ENCODE measurements around the gene INCA1. TPM values are rescaled to one million over a fixed set of nuclear protein-coding genes. Genes with fewer than 3 reads are reported as not detected.

Gene INCA1
- polyA plus RNA-seq, 4 donors = 2.1 to 4.9 (median 4.0) TPM

- DNase-seq = no peak
- Histone ChIP-seq H3K36me3 (ENCODE audit: control insufficient read depth in 3 of 3, insufficient read depth in 2 of 3, low read depth in 1 of 3, low read length in 3 of 3) (peaks cover 0 to 44% (median 0%) of the 10 kb centered on the region in 3 donors), H3K27ac (ENCODE audit: low read depth in 1 of 3, low read length in 2 of 3) (no peak overlapping the region), H3K4me1 (ENCODE audit: control insufficient read depth in 3 of 3, insufficient read depth in 2 of 3, low read depth in 1 of 3, low read length in 2 of 3) (peaks cover 0 to 25% (median 4%) of the 10 kb centered on the region in 3 donors), H3K27me3 (ENCODE audit: control insufficient read depth in 3 of 3, insufficient read depth in 3 of 3, low read length in 3 of 3) (no peaks in the 10 kb centered on the region), H3K4me3 (ENCODE audit: low read depth in 1 of 3, low read length in 3 of 3) (no peak overlapping the region), H3K9me3 (ENCODE audit: control insufficient read depth in 2 of 2, insufficient read depth in 1 of 2, low read depth in 1 of 2, low read length in 1 of 2) (no peaks in the 10 kb centered on the region)
- 97 to 99% (median 97%) methylated on average over 15 of the region's 15 CpGs for WGBS, 3 donors
- FAIRE-seq = no peak
Measured at GRCh38 chr17:4965311-4965986, 31.9 kb downstream of the INCA1 start.

DNA sequence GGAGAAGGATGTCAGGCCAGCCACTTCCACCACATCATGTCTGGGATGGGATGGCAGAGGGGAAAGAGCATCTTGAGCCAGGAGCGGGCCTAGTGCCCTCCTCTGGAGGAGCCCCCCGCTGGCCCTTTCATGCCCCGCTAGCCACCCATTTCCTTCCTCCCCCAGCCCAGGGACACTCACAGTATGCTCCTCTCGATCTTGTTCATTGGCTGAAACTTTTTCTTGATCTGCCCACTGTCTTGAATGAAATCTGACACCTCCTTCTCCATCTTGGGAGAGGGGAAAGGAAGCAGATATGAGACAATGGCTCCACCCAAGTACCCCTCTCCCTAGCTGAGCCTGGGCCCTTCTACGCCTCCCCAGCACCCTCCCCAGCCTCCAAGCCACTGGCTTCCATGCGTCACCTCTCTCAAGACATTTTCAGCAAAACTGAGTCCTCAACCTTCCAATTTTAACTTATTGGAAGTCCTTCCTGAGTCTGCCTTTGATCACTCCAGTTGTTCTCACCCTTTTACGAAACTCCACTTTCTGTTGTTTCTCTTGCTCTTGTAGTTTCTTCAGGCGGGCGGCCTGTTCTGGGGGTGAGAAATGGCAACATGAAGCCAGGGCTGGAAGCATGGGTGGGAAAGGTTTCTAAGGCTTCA, 36.9 kb downstream of the INCA1 start:
- Histone ChIP-seq H3K4me3 (ENCODE audit: low read depth in 1 of 3, low read length in 3 of 3) (no peak overlapping the region), H3K4me1 (ENCODE audit: control insufficient read depth in 3 of 3, insufficient read depth in 2 of 3, low read depth in 1 of 3, low read length in 2 of 3) (peaks cover 0 to 11% (median 4%) of the 10 kb centered on the region in 3 donors), H3K36me3 (ENCODE audit: control insufficient read depth in 3 of 3, insufficient read depth in 2 of 3, low read depth in 1 of 3, low read length in 3 of 3) (peaks cover 0 to 51% (median 0%) of the 10 kb centered on the region in 3 donors), H3K27me3 (ENCODE audit: control insufficient read depth in 3 of 3, insufficient read depth in 3 of 3, low read length in 3 of 3) (no peaks in the 10 kb centered on the region), H3K27ac (ENCODE audit: low read depth in 1 of 3, low read length in 2 of 3) (no peak overlapping the region), H3K9me3 (ENCODE audit: control insufficient read depth in 2 of 2, insufficient read depth in 1 of 2, low read depth in 1 of 2, low read length in 1 of 2) (no peaks in the 10 kb centered on the region)
- WGBS, 3 donors = 89 to 97% (median 92%) methylated on average over 9 of the region's 9 CpGs
- FAIRE-seq (no peak), DNase-seq (no peak)

DNA sequence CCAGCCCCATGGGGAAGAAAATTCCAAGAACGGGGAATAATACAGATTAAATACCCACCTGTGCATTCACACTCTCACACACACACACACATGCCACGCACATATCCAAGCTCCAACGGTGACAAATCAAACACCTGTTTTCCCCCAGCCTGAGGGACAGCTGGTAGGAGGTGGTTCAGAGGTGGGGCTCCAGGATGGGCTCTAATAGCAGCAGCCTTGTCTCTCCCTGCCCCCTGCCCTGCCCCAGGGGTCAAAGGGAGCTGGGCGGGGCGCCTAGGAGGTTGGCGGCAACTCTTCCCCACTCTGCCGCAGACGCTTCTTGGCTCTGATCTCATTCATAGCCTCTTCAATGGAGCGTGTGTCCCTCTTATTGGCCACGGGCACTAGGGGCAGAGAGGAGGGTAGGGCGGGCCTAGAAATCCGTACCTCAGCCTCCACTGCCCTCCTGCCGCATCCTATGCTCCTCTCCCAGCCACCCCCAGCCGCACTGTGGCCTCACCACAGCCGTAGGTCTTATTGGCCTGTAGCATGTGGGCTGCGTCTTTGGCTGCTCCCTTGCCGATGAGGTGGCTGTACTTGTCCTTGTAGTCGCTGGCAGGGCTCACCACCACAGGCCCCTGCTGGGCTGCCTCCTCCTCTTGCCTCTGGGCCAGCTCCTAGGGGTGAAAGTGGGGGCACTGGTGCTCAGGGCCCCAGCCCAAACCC, 37.9 kb downstream of the INCA1 start:
- peaks cover 0 to 11% (median 4%) of the 10 kb centered on the region in 3 donors for H3K4me1 ChIP-seq (ENCODE audit: control insufficient read depth in 3 of 3, insufficient read depth in 2 of 3, low read depth in 1 of 3, low read length in 2 of 3)
- no peaks in the 10 kb centered on the region for H3K9me3 ChIP-seq (ENCODE audit: control insufficient read depth in 2 of 2, insufficient read depth in 1 of 2, low read depth in 1 of 2, low read length in 1 of 2)
- no peaks in the 10 kb centered on the region for H3K27me3 ChIP-seq (ENCODE audit: control insufficient read depth in 3 of 3, insufficient read depth in 3 of 3, low read length in 3 of 3)
- DNase-seq (peak; percentile 57 to 77), FAIRE-seq (no peak)
- 32 to 69% (median 45%) methylated on average over 18 of the region's 18 CpGs for WGBS, 3 donors
- H3K27ac ChIP-seq (ENCODE audit: low read depth in 1 of 3, low read length in 2 of 3) = peak overlapping the region; percentile 6 to 53 (median 17)
- H3K4me3 ChIP-seq (ENCODE audit: low read depth in 1 of 3, low read length in 3 of 3) = no peak overlapping the region
- peaks cover 0 to 47% (median 0%) of the 10 kb centered on the region in 3 donors for H3K36me3 ChIP-seq (ENCODE audit: control insufficient read depth in 3 of 3, insufficient read depth in 2 of 3, low read depth in 1 of 3, low read length in 3 of 3)

GRCh38 chr17:4958102-4958501, 39.2 kb downstream of the INCA1 start:
- no peak for FAIRE-seq
- H3K27ac ChIP-seq (ENCODE audit: low read depth in 1 of 3, low read length in 2 of 3) = no peak overlapping the region

DNA sequence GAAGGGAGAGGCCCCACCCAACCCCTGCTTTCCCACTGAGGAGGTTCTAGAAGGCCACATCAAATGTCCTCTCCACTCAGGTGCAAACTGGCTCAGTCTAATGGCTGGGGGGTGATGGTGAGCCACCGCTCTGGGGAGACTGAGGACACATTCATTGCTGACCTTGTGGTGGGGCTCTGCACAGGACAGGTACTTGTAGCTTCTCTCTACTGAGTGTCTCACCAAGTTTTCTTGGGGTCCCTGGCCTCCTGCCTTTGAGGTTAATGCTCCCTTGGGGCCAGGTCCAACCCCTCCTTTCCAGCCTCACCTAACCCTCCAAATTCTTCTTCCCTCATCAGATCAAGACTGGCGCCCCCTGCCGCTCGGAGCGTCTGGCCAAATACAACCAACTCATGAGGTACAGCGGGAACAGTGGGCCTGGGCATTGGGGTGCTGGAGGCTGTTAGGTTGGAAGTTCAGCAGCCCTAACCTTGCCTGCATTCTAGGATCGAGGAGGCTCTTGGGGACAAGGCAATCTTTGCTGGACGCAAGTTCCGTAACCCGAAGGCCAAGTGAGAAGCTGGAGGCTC, 40.7 kb downstream of the INCA1 start:
- H3K27ac ChIP-seq (ENCODE audit: low read depth in 1 of 3, low read length in 2 of 3) = no peak overlapping the region
- no peak for FAIRE-seq
- peaks cover 0 to 14% (median 4%) of the 10 kb centered on the region in 3 donors for H3K4me1 ChIP-seq (ENCODE audit: control insufficient read depth in 3 of 3, insufficient read depth in 2 of 3, low read depth in 1 of 3, low read length in 2 of 3)
- H3K36me3 ChIP-seq (ENCODE audit: control insufficient read depth in 3 of 3, insufficient read depth in 2 of 3, low read depth in 1 of 3, low read length in 3 of 3) = peaks cover 0 to 40% (median 0%) of the 10 kb centered on the region in 3 donors
- H3K4me3 ChIP-seq (ENCODE audit: low read depth in 1 of 3, low read length in 3 of 3) = no peak overlapping the region
- peak in 1 of 2 donors; percentile 27 for DNase-seq
- H3K9me3 ChIP-seq (ENCODE audit: control insufficient read depth in 2 of 2, insufficient read depth in 1 of 2, low read depth in 1 of 2, low read length in 1 of 2) = no peaks in the 10 kb centered on the region
- no peaks in the 10 kb centered on the region for H3K27me3 ChIP-seq (ENCODE audit: control insufficient read depth in 3 of 3, insufficient read depth in 3 of 3, low read length in 3 of 3)
- WGBS, 3 donors = 84 to 88% (median 88%) methylated on average over 10 of the region's 10 CpGs

More at GRCh38 chr17:4958102-4958501, 39.2 kb downstream of the INCA1 start:
- Histone ChIP-seq H3K27me3 (ENCODE audit: control insufficient read depth in 3 of 3, insufficient read depth in 3 of 3, low read length in 3 of 3) (no peaks in the 10 kb centered on the region), H3K9me3 (ENCODE audit: control insufficient read depth in 2 of 2, insufficient read depth in 1 of 2, low read depth in 1 of 2, low read length in 1 of 2) (no peaks in the 10 kb centered on the region), H3K4me3 (ENCODE audit: low read depth in 1 of 3, low read length in 3 of 3) (no peak overlapping the region), H3K36me3 (ENCODE audit: control insufficient read depth in 3 of 3, insufficient read depth in 2 of 3, low read depth in 1 of 3, low read length in 3 of 3) (peaks cover 0 to 49% (median 0%) of the 10 kb centered on the region in 3 donors), H3K4me1 (ENCODE audit: control insufficient read depth in 3 of 3, insufficient read depth in 2 of 3, low read depth in 1 of 3, low read length in 2 of 3) (peaks cover 0 to 11% (median 4%) of the 10 kb centered on the region in 3 donors)
- no peak for DNase-seq
- WGBS, 3 donors = 31 to 75% (median 44%) methylated on average over 3 of the region's 3 CpGs

GRCh38 chr17:4955091-4955490, 42.2 kb downstream of the INCA1 start:
- Histone ChIP-seq H3K27ac (ENCODE audit: low read depth in 1 of 3, low read length in 2 of 3) (no peak overlapping the region), H3K27me3 (ENCODE audit: control insufficient read depth in 3 of 3, insufficient read depth in 3 of 3, low read length in 3 of 3) (no peaks in the 10 kb centered on the region), H3K4me3 (ENCODE audit: low read depth in 1 of 3, low read length in 3 of 3) (no peak overlapping the region), H3K9me3 (ENCODE audit: control insufficient read depth in 2 of 2, insufficient read depth in 1 of 2, low read depth in 1 of 2, low read length in 1 of 2) (no peaks in the 10 kb centered on the region), H3K4me1 (ENCODE audit: control insufficient read depth in 3 of 3, insufficient read depth in 2 of 3, low read depth in 1 of 3, low read length in 2 of 3) (peaks cover 4 to 29% (median 4%) of the 10 kb centered on the region in 3 donors), H3K36me3 (ENCODE audit: control insufficient read depth in 3 of 3, insufficient read depth in 2 of 3, low read depth in 1 of 3, low read length in 3 of 3) (peaks cover 0 to 29% (median 0%) of the 10 kb centered on the region in 3 donors)
- 94 to 99% (median 97%) methylated on average over 8 of the region's 8 CpGs for WGBS, 3 donors
- DNase-seq = no peak
- no peak for FAIRE-seq

- peaks cover 0 to 19% (median 4%) of the 10 kb centered on the region in 3 donors for H3K4me1 ChIP-seq (ENCODE audit: control insufficient read depth in 3 of 3, insufficient read depth in 2 of 3, low read depth in 1 of 3, low read length in 2 of 3)
- no peaks in the 10 kb centered on the region for H3K27me3 ChIP-seq (ENCODE audit: control insufficient read depth in 3 of 3, insufficient read depth in 3 of 3, low read length in 3 of 3)
- whole genome bisulfite sequencing, 3 donors = 71 to 77% (median 71%) methylated on average over 14 of the region's 14 CpGs
- H3K27ac ChIP-seq (ENCODE audit: low read depth in 1 of 3, low read length in 2 of 3) = no peak overlapping the region
- FAIRE-seq (no peak), DNase-seq (no peak)
- H3K36me3 ChIP-seq (ENCODE audit: control insufficient read depth in 3 of 3, insufficient read depth in 2 of 3, low read depth in 1 of 3, low read length in 3 of 3) = peaks cover 0 to 17% (median 0%) of the 10 kb centered on the region in 3 donors
- no peak overlapping the region for H3K4me3 ChIP-seq (ENCODE audit: low read depth in 1 of 3, low read length in 3 of 3)
- no peaks in the 10 kb centered on the region for H3K9me3 ChIP-seq (ENCODE audit: control insufficient read depth in 2 of 2, insufficient read depth in 1 of 2, low read depth in 1 of 2, low read length in 1 of 2)
Measured at GRCh38 chr17:4953451-4953961, 43.8 kb downstream of the INCA1 start.

DNA sequence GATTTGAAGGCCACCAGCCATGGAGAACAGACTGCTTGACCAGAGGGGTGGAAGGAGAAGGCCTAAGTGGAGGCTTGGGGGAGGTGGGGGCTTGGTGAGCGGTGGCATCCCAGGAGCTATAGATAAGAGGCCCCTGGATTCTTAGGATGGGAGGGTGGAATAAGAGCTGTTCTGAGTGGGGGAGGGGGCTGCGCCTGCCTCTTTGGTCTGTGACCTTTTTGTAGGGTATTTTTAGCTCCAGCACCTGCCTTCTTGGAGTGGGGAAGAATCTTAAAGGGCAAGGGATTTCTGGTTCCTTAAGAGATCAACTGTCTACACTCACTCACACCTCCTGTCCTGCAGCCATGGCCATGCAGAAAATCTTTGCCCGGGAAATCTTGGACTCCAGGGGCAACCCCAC, 45.8 kb downstream of the INCA1 start:
- Histone ChIP-seq H3K36me3 (ENCODE audit: control insufficient read depth in 3 of 3, insufficient read depth in 2 of 3, low read depth in 1 of 3, low read length in 3 of 3) (peaks cover 0 to 9% (median 0%) of the 10 kb centered on the region in 3 donors), H3K4me3 (ENCODE audit: low read depth in 1 of 3, low read length in 3 of 3) (no peak overlapping the region), H3K9me3 (ENCODE audit: control insufficient read depth in 2 of 2, insufficient read depth in 1 of 2, low read depth in 1 of 2, low read length in 1 of 2) (no peaks in the 10 kb centered on the region), H3K4me1 (ENCODE audit: control insufficient read depth in 3 of 3, insufficient read depth in 2 of 3, low read depth in 1 of 3, low read length in 2 of 3) (peaks cover 0 to 22% (median 7%) of the 10 kb centered on the region in 3 donors), H3K27ac (ENCODE audit: low read depth in 1 of 3, low read length in 2 of 3) (peak overlapping the region in 1 of 3 donors; percentile 100), H3K27me3 (ENCODE audit: control insufficient read depth in 3 of 3, insufficient read depth in 3 of 3, low read length in 3 of 3) (no peaks in the 10 kb centered on the region)
- FAIRE-seq = no peak
- 83 to 93% (median 85%) methylated on average over 3 of the region's 3 CpGs for WGBS, 3 donors
- DNase-seq = no peak
